CD4-positive, alpha-beta T cell treated with Interleukin-6 for 4 hours (primary cell): Measurements from ENCODE around the gene LARP1.
"Not testable (repeated sequence)": the region's sequence is repeated elsewhere in the genome, so short reads cannot be mapped to it uniquely, and the experiment has no call there.

ENCODE experiments used
- DNase-seq: peaks from one replicate; pipeline ENCODE4 v3.0.0-alpha.2; 2020; ENCODE audit warnings: mixed read lengths

The LARP1 gene

GRCh38 chr5:154831451-154831850, 76.3 kb downstream of the LARP1 start:
- DNase-seq = no peak

GRCh38 chr5:154832804-154833203, 77.6 kb downstream of the LARP1 start:
- not testable (repeated sequence) for DNase-seq

- no peak for DNase-seq
Measured at GRCh38 chr5:154834053-154834452, 78.9 kb downstream of the LARP1 start.

- not testable (repeated sequence) for DNase-seq
Measured at GRCh38 chr5:154835701-154836052, 80.5 kb downstream of the LARP1 start.

- DNase-seq = no peak
Measured at GRCh38 chr5:154836225-154836624, 81.0 kb downstream of the LARP1 start.

- DNase-seq = no peak
Measured at GRCh38 chr5:154837009-154837901, 82.1 kb downstream of the LARP1 start.

- no peak for DNase-seq
Measured at GRCh38 chr5:154840435-154841272, 85.5 kb downstream of the LARP1 start.

GRCh38 chr5:154841273-154841661, 86.1 kb downstream of the LARP1 start:
- DNase-seq = no peak

- no peak for DNase-seq
Measured at GRCh38 chr5:154842689-154843530, 87.7 kb downstream of the LARP1 start.

GRCh38 chr5:154844809-154845208, 89.6 kb downstream of the LARP1 start:
- DNase-seq = no peak

GRCh38 chr5:154849264-154849785, 94.1 kb downstream of the LARP1 start:
- no peak for DNase-seq

GRCh38 chr5:154849791-154850201, 94.6 kb downstream of the LARP1 start:
- no peak for DNase-seq

GRCh38 chr5:154850255-154851062, 95.3 kb downstream of the LARP1 start, which contains the start of gene FAXDC2:
FAXDC2 (minus strand) TSS chr5:154850603; CDS start chr5:154838178, 12,425 bp downstream.
- no peak for DNase-seq

- DNase-seq = no peak
Measured at GRCh38 chr5:154851351-154851750, 96.2 kb downstream of the LARP1 start.

- DNase-seq = peak; percentile 93
Measured at GRCh38 chr5:154857530-154858296, 102.5 kb downstream of the LARP1 start.

GRCh38 chr5:154858297-154858971, 103.3 kb downstream of the LARP1 start, which contains the start of gene CNOT8:
CNOT8 (plus strand) TSS chr5:154858627; CDS start chr5:154863279, 4,652 bp downstream.
- peak; percentile 98 for DNase-seq

GRCh38 chr5:154858972-154859871, 104.0 kb downstream of the LARP1 start:
- DNase-seq = peak; percentile 10

- peak; percentile 15 for DNase-seq
Measured at GRCh38 chr5:154860123-154860522, 104.9 kb downstream of the LARP1 start.

GRCh38 chr5:154860765-154861164, 105.6 kb downstream of the LARP1 start:
- DNase-seq = no peak
